Medulla oblongata (tissue), 1 donor: ENCODE results near the gene ZIK1.
A peak's percentile ranks its signal among the peaks of the same experiment; 100 is the strongest.

ENCODE experiments used
- DNase-seq: peaks from one replicate; pipeline ENCODE4 v3.0.0-alpha.2; 2015; ENCODE audit errors: extremely low spot score

The ZIK1 gene

DNA sequence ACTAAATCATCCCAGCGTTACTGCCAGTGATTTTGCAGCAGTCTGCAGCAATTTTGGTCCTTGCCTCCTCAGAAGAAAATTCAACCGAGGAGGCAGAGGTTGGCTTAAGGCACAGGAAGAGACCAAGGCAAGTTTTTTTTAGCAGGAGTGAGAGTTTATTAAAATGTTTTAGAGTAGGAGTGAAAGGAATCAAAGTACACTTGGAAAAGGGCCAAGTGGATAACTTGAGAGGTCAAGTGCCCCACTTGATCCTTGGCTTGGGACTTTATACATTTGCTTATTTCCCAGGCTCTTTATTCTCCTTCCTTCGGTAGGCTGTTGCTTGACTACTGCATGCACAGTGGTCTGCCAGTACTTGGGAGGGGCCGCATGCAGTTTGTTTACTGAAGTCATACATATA lies 27.2 kb downstream of the ZIK1 start:
- no peak for DNase-seq

DNA sequence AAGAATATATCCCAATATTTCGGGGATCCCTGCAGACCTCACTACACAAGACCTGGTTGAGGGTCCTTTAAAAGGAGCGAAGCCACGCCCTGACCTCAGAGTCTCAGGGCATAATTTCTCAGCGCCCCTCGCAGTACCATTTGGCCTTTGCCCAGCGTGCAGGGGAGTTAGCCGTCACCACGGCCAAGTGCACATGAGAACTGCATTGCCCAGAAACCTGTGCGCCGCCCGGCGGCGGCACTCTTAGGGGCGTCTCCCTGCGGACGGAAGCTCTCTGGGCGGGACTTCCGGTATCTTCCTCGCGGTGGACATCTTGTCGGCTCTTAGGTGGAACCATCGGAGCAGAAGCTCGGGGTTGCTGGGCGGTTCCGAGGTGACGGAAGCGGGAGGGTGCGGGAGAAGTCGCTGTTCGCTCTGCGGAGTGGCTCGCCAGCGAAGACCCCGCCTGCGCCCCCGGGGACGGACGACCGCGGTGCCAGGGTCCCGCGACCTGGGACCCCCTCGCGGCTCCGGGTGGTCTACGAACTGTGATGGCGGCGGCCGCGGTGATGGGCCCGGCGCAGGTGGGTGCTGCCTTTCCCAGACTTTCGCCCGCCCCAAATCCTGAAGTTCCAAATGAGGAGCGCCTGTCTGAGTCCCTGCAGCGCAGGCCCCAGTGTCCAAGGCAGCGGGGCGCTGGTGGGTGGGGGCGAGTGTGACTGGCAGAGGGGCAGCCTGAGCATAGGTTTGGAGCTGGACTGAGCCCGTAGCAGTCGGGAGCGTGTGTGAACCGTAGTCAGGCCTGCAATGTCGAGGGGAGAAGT lies 30.2 kb downstream of the ZIK1 start, which contains the start of gene ZNF134:
TSS of gene ZNF134 (plus strand) at position 302 of the 803 bp plus-strand sequence. CDS start 5,227 bp downstream, outside the sequence.
- peak; percentile 91 for DNase-seq

DNA sequence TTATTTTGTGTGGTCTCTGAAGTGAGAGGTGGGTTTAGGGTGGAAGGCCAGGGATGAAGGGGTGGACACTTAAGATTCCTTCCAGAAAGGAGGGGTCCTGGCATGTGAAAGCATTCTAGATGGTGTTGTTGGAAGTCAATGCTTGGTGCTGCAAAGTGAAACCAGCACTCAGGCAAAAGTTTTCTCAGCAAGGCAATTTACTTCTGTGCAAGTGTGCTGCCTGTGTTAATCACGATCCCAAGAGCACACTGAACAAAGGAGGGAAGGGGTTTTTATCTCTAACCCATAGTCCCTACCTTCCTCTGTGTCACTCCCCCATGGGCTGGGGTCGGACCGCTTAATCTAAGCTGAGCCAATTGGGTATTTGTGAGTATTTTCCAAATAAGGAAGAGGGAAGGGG lies 31.4 kb downstream of the ZIK1 start:
- no peak for DNase-seq

DNA sequence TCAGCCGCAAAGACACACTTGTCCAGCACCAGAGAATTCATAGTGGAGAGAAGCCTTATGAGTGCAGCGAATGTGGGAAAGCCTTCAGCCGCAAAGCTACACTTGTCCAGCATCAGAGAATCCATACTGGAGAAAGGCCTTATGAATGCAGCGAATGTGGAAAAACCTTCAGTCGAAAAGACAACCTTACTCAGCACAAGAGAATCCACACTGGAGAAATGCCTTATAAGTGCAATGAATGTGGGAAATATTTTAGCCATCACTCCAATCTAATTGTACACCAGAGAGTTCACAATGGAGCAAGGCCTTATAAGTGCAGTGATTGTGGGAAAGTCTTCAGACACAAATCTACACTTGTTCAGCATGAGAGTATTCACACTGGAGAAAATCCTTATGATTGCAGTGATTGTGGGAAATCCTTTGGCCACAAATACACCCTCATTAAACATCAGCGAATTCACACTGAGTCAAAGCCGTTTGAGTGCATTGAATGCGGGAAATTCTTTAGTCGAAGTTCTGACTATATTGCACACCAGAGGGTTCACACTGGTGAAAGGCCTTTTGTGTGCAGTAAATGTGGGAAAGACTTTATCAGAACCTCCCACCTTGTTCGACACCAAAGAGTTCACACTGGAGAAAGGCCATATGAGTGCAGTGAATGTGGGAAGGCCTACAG lies 36.9 kb downstream of the ZIK1 start:
- no peak for DNase-seq

DNA sequence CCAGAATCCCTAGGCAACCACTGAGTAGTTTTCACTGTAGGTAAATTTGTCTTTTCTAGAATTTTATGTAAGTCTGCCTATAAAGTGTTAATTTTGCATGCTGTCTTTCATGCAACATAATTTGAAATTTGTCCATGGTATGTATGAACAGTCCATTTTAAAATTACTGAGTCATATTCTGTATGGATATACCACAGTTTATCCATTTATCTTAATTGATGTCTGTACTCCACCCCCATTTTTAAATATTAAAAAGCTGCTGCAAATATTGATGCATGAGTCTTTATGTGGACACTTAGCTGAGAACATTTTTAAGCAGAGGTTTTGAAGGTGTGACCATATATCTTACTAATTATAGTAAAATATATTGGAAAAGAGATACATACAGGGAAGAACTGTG lies 39.1 kb downstream of the ZIK1 start:
- no peak for DNase-seq

DNA sequence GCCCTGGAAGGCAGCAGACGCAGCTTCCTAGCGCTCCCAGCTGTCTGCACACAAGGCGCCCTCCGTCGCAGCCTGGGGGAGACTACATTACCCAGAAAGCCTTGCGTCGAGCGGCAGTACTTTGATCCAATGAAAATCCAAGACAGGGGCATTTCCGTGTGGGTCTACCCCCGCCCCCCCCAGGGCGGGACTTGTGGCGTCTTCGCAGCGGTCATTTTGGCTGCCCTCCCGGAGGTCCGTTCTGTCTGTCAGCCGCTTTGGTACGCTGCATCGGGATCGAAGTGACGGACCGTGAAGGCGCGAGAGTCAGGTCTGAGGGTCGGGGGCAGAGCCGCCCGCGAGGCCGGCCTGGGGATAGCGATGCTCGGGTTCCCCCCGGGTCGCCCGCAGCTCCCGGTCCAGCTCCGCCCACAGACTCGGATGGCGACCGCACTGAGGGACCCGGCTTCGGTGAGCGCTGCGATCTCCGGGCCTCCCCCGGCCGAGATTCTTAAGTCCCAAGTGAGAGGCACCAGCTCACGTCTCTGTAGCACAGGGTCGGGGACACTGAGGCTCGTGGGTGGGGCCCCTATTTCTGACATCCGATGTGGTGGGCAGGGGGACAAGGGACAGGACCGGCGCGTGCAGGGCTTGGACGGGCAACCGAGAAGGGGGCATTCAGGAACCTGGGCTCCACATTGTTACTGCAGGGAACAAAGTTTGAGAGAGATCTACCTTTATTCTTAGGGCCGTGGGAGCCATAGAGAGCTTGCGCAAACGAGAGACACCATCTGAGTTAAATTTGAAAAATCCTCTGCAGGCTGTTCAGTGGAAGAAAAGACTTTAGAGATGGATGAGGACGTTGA lies 49.3 kb downstream of the ZIK1 start, which contains the start of gene ZNF211:
TSS of gene ZNF211 (plus strand) at position 182 of the 845 bp plus-strand sequence. CDS start at position 361, 179 bp downstream.
- DNase-seq: peak; percentile 98

DNA sequence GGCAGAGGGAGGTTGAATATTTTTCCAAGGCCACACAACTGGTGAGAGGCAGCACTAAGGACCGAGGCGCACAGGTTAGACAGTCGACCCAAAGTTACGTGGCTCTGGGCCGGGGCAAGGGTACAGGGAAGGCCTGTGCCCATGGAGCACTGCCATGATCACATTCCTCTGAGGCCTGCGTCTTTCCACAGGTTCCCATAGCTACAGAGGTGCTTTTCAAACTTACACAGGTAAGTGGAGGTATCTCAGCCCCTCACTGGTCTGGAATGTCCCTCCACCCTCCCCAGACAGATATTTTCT lies 49.8 kb downstream of the ZIK1 start:
- DNase-seq: no peak

DNA sequence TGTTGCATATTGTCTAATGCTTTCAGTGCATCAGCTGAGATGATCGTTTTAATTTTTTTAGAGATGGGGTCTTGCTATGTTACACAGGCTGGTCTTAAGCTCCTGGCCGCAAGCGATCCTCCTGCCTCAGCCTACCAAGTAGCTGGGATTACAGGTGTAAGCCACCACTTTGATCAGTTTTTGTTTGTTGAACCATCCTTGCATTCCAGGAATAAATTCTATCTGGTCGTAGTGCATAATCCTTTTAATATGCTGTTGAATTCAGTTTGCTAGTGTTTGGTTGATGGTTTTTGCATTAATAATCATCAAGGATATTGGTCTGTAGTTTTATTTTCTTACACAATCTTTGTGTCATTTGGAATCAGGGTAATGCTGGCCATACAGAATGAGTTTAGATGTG lies 53.4 kb downstream of the ZIK1 start:
- no peak for DNase-seq

DNA sequence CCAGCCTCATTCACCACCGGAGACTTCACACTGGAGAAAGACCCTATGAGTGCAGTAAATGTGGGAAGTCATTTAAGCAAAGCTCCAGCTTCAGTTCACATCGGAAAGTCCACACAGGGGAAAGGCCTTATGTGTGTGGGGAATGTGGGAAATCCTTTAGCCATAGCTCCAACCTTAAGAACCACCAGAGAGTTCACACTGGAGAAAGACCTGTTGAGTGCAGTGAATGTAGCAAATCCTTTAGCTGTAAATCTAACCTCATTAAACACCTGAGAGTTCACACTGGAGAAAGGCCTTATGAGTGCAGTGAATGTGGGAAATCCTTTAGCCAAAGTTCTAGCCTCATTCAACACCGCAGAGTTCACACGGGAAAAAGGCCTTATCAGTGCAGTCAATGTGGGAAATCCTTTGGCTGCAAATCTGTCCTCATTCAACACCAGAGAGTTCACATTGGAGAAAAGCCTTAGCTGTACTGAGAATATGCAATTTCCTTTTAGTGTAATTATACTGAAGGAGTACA lies 57.8 kb downstream of the ZIK1 start:
- DNase-seq: no peak

DNA sequence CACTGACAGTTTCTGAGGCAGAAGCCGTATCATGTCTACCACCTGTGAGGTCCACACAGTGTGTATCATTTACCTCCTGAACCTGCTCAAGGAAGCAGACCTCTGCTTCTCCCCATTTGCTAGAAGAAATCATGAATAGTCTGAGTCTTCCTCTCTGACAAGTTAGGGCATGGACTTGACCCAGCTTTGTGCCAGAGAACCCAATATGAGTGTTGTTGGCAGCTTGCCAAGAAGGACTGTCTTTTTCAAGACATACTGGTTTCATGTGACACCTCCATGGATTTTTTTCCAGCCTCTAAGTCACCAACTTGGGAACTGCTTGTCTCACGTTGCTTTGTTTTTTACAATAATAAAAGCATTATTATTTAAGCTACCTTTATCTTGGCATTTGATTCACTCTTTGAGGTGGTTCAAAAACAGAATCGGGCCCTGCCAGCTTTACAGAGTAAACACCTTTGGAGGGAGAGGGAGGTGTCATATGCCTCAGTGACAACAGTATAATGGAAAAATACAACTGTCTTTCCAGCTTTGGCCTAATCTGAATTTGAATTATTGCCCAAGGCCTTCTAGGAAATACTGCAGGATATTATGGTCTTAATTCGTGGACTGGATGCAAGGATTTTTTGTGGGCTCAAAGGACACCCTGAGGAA lies 58.6 kb downstream of the ZIK1 start:
- DNase-seq: no peak
